Esophagus squamous epithelium (tissue), 5 donors: ENCODE data around the gene SEM1. TPM values are rescaled to one million over a fixed set of nuclear protein-coding genes. Genes with fewer than 3 reads are reported as not detected.
"Not testable (repeated sequence)": the region's sequence is repeated elsewhere in the genome, so short reads cannot be mapped to it uniquely, and the experiment has no call there.

Experiments
- DNase-seq: peaks from one replicate; lab custom pipeline; 2025; lab: John Stamatoyannopoulos, UW
- H3K27ac ChIP-seq, 4 donors: fragments of 200-600 bp; sonication (generic); one replicate each; pipeline ENCODE4 v1.5.1; 2016 to 2019; ENCODE audit warnings: mild to moderate bottlenecking in 1 of 4
- H3K27me3 ChIP-seq, 4 donors: fragments of 200-600 bp; sonication (generic); 1 replicate in 3 of 4; 2 replicates in 1 of 4; pipeline versions ENCODE4 v1.5.1 to v1.6.0; 2017 to 2021; ENCODE audit warnings: antibody characterized with exemption in 1 of 4
- H3K36me3 ChIP-seq, 3 donors: fragments of 200-600 bp; sonication (generic); one replicate each; pipeline ENCODE4 v1.5.1; 2016 to 2019
- H3K4me1 ChIP-seq, 3 donors: fragments of 200-600 bp; sonication (generic); one replicate each; pipeline ENCODE4 v1.5.1; 2017 to 2019
- H3K4me3 ChIP-seq, 4 donors: fragments of 200-600 bp; sonication (generic); 1 replicate in 3 of 4; 2 replicates in 1 of 4; pipeline ENCODE4 v1.5.1; 2016 to 2019; ENCODE audit warnings: mild to moderate bottlenecking in 2 of 4, moderate library complexity in 1 of 4
- H3K9me3 ChIP-seq, 3 donors: fragments of 200-600 bp; sonication (generic); one replicate each; pipeline ENCODE4 v1.5.1; 2016 to 2019
- POLR2A ChIP-seq, 4 donors: fragments of 450-650 bp; IDR thresholded peaks; one replicate each; pipeline ENCODE4 v1.6.1; 2017; ENCODE audit warnings: antibody characterized with exemption in 4 of 4, mild to moderate bottlenecking in 4 of 4, moderate library complexity in 3 of 4
- WGBS, 2 donors: methylation state at CpG; one replicate each; pipeline ENCODE4 v1.1.5; 2018; 5-methylcytosine and 5-hydroxymethylcytosine counted together
- intact Hi-C: fragments of 100-400 bp; cut with DNase I; formaldehyde crosslinking; loops from one replicate; pipeline ENCODE4 v1.15.0; 2022
- total RNA-seq, 4 donors: library from RNA; depleted of rRNA; stranded (reverse); fragments of >200 nt; gene quantifications; one replicate each; pipeline ENCODE4 v1.1.0, GENCODE V29; 2016
- TF ChIP-seq, protein P1 (sequence below), 6 experiments: fragments of 450-650 bp in 4 of 6; fragments of 200-600 bp in 2 of 6; sonication (generic) in 2 of 6; IDR thresholded peaks; one replicate each; pipeline ENCODE4 v1.5.1; 2016 to 2019; ENCODE audit warnings: antibody characterized with exemption in 6 of 6, mild to moderate bottlenecking in 4 of 6, moderate library complexity in 4 of 6
- donor health status: DM: yes; HTN: yes; CAD: no.

The SEM1 gene
- total RNA-seq, 4 donors from 2014 or later, result 26.6 to 44.1 (median 35.0) TPM

DNA sequence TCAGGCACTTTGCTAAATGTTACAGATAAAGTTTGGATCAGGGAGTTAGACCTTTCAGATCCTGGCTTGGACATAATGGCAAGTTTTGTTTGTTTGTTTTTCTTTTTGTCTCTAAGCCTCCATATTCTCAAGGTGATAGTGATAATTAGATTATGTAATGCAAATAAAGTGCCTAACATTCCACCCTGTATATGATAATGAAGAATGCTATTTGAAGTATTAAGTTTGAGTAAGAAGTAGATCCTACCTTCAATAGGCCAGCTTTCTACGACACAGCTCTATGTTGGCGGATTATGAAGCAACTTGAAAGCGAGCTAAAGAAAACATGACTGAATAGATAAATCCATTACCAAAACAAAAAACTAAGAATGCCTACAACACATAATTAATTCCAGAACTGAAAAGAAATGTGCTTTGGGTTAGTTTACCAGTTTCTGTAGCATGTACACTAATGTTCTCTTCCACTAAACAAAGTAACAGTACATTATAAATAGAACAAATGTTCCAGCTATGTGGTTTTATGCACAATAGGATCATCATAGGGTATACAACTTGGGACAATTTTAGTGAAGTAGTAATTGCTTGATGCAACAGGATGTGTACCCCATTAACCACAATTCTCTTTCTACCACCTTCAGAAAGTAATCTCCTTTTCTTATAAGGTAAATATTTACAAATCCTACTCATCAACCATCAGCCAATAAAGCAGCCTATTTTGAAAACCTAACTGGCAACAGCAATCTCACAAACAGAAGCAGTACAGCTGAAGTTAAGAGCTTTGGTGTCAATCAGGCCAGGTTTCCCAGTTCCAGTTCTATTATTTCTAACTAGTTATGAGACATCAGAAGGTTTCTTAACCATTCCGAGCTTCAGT lies 1.5 kb downstream of the SEM1 start:
- peak overlapping the region in 1 of 4 donors; percentile 97 for H3K27ac ChIP-seq
- intact Hi-C loops, result no loop called here
- H3K36me3 ChIP-seq, result peaks cover 0 to 11% (median 0%) of the 10 kb centered on the region in 3 donors
- peak overlapping the region in 3 of 4 donors; percentile 83 to 93 (median 90) for H3K4me3 ChIP-seq
- 60 to 85% methylated on average over 4 of the region's 4 CpGs for WGBS, 2 donors
- no peak for TF ChIP-seq POLR2A (IDR thresholded peaks at IDR 0.05)
- TF ChIP-seq, protein P1, sequence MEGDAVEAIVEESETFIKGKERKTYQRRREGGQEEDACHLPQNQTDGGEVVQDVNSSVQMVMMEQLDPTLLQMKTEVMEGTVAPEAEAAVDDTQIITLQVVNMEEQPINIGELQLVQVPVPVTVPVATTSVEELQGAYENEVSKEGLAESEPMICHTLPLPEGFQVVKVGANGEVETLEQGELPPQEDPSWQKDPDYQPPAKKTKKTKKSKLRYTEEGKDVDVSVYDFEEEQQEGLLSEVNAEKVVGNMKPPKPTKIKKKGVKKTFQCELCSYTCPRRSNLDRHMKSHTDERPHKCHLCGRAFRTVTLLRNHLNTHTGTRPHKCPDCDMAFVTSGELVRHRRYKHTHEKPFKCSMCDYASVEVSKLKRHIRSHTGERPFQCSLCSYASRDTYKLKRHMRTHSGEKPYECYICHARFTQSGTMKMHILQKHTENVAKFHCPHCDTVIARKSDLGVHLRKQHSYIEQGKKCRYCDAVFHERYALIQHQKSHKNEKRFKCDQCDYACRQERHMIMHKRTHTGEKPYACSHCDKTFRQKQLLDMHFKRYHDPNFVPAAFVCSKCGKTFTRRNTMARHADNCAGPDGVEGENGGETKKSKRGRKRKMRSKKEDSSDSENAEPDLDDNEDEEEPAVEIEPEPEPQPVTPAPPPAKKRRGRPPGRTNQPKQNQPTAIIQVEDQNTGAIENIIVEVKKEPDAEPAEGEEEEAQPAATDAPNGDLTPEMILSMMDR (IDR thresholded peaks at IDR 0.05), result no peak
- H3K9me3 ChIP-seq, result peaks cover 0 to 10% (median 6%) of the 10 kb centered on the region in 3 donors
- no peak for DNase-seq
- H3K4me1 ChIP-seq, result peaks cover 7 to 45% (median 8%) of the 10 kb centered on the region in 3 donors
- H3K27me3 ChIP-seq, result no peaks in the 10 kb centered on the region

DNA sequence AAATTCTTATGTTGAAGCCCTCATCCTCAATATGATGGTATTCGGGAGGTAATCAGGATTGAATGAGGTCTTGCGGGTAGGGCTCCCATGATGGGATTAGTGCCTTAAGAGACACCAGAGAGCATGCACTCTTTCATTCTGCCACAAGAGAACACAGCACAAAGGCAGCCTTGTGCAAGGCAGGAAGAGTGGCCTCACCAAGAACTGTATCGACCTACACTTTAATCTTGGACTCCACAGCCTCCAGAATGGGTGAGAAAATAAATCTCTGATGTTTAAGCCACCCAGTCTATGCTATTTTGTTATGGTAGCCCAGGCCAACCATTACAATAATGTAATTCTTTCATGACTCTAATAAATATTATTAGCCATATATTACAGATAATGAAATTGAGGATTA lies 8.4 kb downstream of the SEM1 start:
- H3K4me3 ChIP-seq, result no peak overlapping the region
- WGBS, 2 donors, result 92 to 97% methylated on average over 3 of the region's 3 CpGs
- TF ChIP-seq POLR2A (IDR thresholded peaks at IDR 0.05), result no peak
- TF ChIP-seq, protein P1 (IDR thresholded peaks at IDR 0.05), result no peak
- H3K27me3 ChIP-seq, result no peaks in the 10 kb centered on the region
- H3K27ac ChIP-seq, result no peak overlapping the region
- H3K36me3 ChIP-seq, result peaks cover 0 to 11% (median 0%) of the 10 kb centered on the region in 3 donors
- intact Hi-C loops, result no loop called here
- no peaks in the 10 kb centered on the region for H3K9me3 ChIP-seq
- DNase-seq, result no peak
- peaks cover 0 to 33% (median 0%) of the 10 kb centered on the region in 3 donors for H3K4me1 ChIP-seq

DNA sequence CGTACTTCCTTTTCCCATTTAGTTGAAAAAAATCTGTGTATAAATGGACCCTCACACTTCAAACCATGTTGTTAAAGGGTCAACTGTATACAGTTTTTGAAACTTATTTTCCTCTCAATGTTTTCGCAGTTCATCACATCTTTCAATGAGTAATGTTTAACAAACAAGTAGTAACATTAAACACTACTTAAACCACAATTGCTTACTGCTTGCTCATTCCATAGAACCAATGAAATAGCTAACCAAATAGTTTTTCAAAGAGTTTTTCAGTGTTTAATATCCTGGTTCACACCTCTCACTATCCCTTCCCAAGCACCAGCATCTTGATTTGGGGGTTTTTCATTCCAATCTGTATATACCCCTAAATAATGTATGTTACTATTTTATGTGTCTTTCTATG lies 9.1 kb downstream of the SEM1 start:
- 89 to 95% methylated on average over 2 of the region's 2 CpGs for WGBS, 2 donors
- no peak overlapping the region for H3K4me3 ChIP-seq
- H3K36me3 ChIP-seq, result peaks cover 0 to 6% (median 0%) of the 10 kb centered on the region in 3 donors
- TF ChIP-seq POLR2A (IDR thresholded peaks at IDR 0.05), result no peak
- TF ChIP-seq, protein P1 (IDR thresholded peaks at IDR 0.05), result no peak
- H3K9me3 ChIP-seq, result no peaks in the 10 kb centered on the region
- DNase-seq, result no peak
- H3K27me3 ChIP-seq, result no peaks in the 10 kb centered on the region
- intact Hi-C loops, result no loop called here
- H3K27ac ChIP-seq, result no peak overlapping the region
- peaks cover 0 to 37% (median 0%) of the 10 kb centered on the region in 3 donors for H3K4me1 ChIP-seq

DNA sequence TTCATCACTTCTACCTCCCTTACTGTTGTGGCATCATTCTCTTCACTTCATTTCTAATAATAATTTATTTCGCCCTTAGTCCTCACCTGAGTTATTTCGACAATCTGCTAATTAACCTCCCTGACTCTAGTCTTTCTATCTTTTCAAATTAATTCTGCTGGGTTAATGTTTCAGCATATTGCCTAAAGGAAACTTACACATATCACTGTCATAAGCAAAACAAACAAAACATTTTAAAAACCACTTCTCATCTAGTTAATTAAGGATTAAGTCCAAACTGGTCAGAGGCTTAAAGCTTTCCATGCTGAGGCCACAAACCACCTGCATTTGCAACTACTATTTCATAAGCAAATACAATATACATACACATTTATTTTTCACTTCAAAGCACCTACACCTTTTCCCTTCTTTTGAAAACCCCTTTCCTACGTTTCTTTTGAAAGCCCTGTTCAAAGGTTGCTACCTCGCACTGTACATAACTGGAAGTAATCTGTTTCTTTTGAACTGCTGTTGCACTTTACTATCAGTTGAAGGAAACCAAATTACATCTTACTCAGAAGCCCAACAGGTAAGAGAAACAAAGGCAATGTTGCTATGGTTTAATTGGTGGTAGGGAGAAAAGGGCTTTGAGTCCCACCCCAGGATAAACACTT lies 10.3 kb downstream of the SEM1 start:
- intact Hi-C loops, result no loop called here
- no peak overlapping the region for H3K4me3 ChIP-seq
- H3K27me3 ChIP-seq, result no peaks in the 10 kb centered on the region
- H3K27ac ChIP-seq, result no peak overlapping the region
- no peaks in the 10 kb centered on the region for H3K9me3 ChIP-seq
- 82 to 87% methylated on average over 4 of the region's 4 CpGs for WGBS, 2 donors
- TF ChIP-seq POLR2A (IDR thresholded peaks at IDR 0.05), result no peak
- TF ChIP-seq, protein P1 (IDR thresholded peaks at IDR 0.05), result no peak
- peaks cover 0 to 40% (median 0%) of the 10 kb centered on the region in 3 donors for H3K4me1 ChIP-seq
- H3K36me3 ChIP-seq, result peaks cover 0 to 3% (median 0%) of the 10 kb centered on the region in 3 donors
- no peak for DNase-seq

DNA sequence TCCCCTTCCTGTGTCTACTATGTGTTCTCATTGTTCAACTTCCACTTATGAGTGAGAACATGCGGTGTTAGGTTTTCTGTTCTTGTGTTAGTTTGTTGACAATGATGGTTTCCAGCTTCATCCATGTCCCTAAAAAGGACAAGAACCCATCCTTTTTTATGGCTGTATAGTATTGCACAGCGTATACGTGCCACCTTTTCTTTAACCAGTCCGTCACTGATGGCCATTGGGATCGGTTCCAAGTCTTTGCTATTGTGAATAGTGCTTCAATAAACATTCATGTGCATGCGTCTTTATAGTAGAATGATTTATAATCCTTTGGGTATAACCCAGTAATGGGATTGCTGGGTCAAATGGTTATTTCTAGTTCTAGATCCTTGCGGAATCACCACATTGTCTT lies 11.2 kb downstream of the SEM1 start:
- H3K27ac ChIP-seq, H3K9me3 ChIP-seq, DNase-seq, H3K27me3 ChIP-seq, H3K4me3 ChIP-seq, intact Hi-C loops: not testable (repeated sequence)
- Histone ChIP-seq H3K36me3 (peaks cover 0 to 12% (median 0%) of the 10 kb centered on the region in 3 donors), H3K4me1 (peaks cover 0 to 40% (median 0%) of the 10 kb centered on the region in 3 donors)
- WGBS, 2 donors, result 85 to 90% methylated on average over 7 of the region's 7 CpGs
